Measurements from ENCODE around the gene MYL7. TPM values are rescaled to one million over a fixed set of nuclear protein-coding genes. Genes with fewer than 3 reads are reported as not detected.

MYL7 gene
- total RNA-seq, 1 donor from 2014 or later: 7.6 TPM

GRCh38 chr7:44124822-44125202, 16.3 kb downstream of the MYL7 start:
- TF ChIP-seq CTCF (IDR thresholded peaks at IDR 0.05; ENCODE audit: partially characterized antibody, unreplicated experiment): no peak
- Mint-ChIP-seq H3K9me3 (ENCODE audit: unreplicated experiment) (peaks cover 19% of the 10 kb centered on the region), H3K4me3 (ENCODE audit: unreplicated experiment) (no peak overlapping the region), H3K27me3 (ENCODE audit: unreplicated experiment) (peaks cover 8% of the 10 kb centered on the region), H3K27ac (ENCODE audit: unreplicated experiment) (no peak overlapping the region), H3K36me3 (ENCODE audit: unreplicated experiment) (peaks cover 16% of the 10 kb centered on the region), H3K4me1 (ENCODE audit: low read depth, unreplicated experiment) (peaks cover 10% of the 10 kb centered on the region)
- no peak for DNase-seq

- DNase-seq: peak; percentile 99
- peaks cover 19% of the 10 kb centered on the region for H3K9me3 Mint-ChIP-seq (ENCODE audit: unreplicated experiment)
- H3K27me3 Mint-ChIP-seq (ENCODE audit: unreplicated experiment): peaks cover 10% of the 10 kb centered on the region
- TF ChIP-seq CTCF (IDR thresholded peaks at IDR 0.05; ENCODE audit: partially characterized antibody, unreplicated experiment): no peak
- H3K4me1 Mint-ChIP-seq (ENCODE audit: low read depth, unreplicated experiment): peaks cover 10% of the 10 kb centered on the region
- H3K4me3 Mint-ChIP-seq (ENCODE audit: unreplicated experiment): peak within 1 kb of the TSS; percentile 98
- H3K27ac Mint-ChIP-seq (ENCODE audit: unreplicated experiment): peak within 1 kb of the TSS; percentile 73
- peaks cover 16% of the 10 kb centered on the region for H3K36me3 Mint-ChIP-seq (ENCODE audit: unreplicated experiment)
These were observed 17.7 kb downstream of the MYL7 start, which contains the start of gene POLD2 for GRCh38 chr7:44123190-44124003. Gene POLD2 (minus strand): TSS chr7:44123548. CDS start chr7:44122053, 1,495 bp downstream.

GRCh38 chr7:44122529-44122928, 18.6 kb downstream of the MYL7 start:
- Mint-ChIP-seq H3K36me3 (ENCODE audit: unreplicated experiment) (peaks cover 11% of the 10 kb centered on the region), H3K27me3 (ENCODE audit: unreplicated experiment) (peaks cover 6% of the 10 kb centered on the region), H3K4me1 (ENCODE audit: low read depth, unreplicated experiment) (peaks cover 10% of the 10 kb centered on the region), H3K27ac (ENCODE audit: unreplicated experiment) (peak overlapping the region; percentile 3), H3K9me3 (ENCODE audit: unreplicated experiment) (peaks cover 16% of the 10 kb centered on the region), H3K4me3 (ENCODE audit: unreplicated experiment) (peak overlapping the region; percentile 79)
- TF ChIP-seq CTCF (IDR thresholded peaks at IDR 0.05; ENCODE audit: partially characterized antibody, unreplicated experiment): no peak
- DNase-seq: no peak

GRCh38 chr7:44121761-44122420, 19.2 kb downstream of the MYL7 start:
- peaks cover 5% of the 10 kb centered on the region for H3K27me3 Mint-ChIP-seq (ENCODE audit: unreplicated experiment)
- TF ChIP-seq CTCF (IDR thresholded peaks at IDR 0.05; ENCODE audit: partially characterized antibody, unreplicated experiment): no peak
- H3K4me3 Mint-ChIP-seq (ENCODE audit: unreplicated experiment): peak overlapping the region; percentile 79

GRCh38 chr7:44120395-44120794, 20.7 kb downstream of the MYL7 start:
- Mint-ChIP-seq H3K4me3 (ENCODE audit: unreplicated experiment) (no peak overlapping the region), H3K9me3 (ENCODE audit: unreplicated experiment) (peaks cover 13% of the 10 kb centered on the region), H3K36me3 (ENCODE audit: unreplicated experiment) (no peaks in the 10 kb centered on the region), H3K27me3 (ENCODE audit: unreplicated experiment) (peaks cover 5% of the 10 kb centered on the region), H3K4me1 (ENCODE audit: low read depth, unreplicated experiment) (peaks cover 10% of the 10 kb centered on the region), H3K27ac (ENCODE audit: unreplicated experiment) (no peak overlapping the region)
- no peak for DNase-seq
- TF ChIP-seq CTCF (IDR thresholded peaks at IDR 0.05; ENCODE audit: partially characterized antibody, unreplicated experiment): no peak

More at GRCh38 chr7:44121761-44122420, 19.2 kb downstream of the MYL7 start:
- Mint-ChIP-seq H3K4me1 (ENCODE audit: low read depth, unreplicated experiment) (peaks cover 10% of the 10 kb centered on the region), H3K36me3 (ENCODE audit: unreplicated experiment) (peaks cover 4% of the 10 kb centered on the region), H3K27ac (ENCODE audit: unreplicated experiment) (no peak overlapping the region), H3K9me3 (ENCODE audit: unreplicated experiment) (peaks cover 16% of the 10 kb centered on the region)
- no peak for DNase-seq

Data from glutamatergic neuron (in vitro differentiated cells).